Measurements from ENCODE around the gene WIPI1. TPM values are rescaled to one million over a fixed set of nuclear protein-coding genes. Genes with fewer than 3 reads are reported as not detected.

WIPI1 gene
- total and polyA plus RNA-seq, 2 of the 13 experiments (the other 11 are each of a cell fraction or from before 2014, with no cell fraction given), result 29.4 to 141 TPM

GRCh38 chr17:68456339-68457167 lies 743 bp downstream of the WIPI1 start (continued):
- 0 out of 2 replicates have a peak, but pooled peaks have one; percentile 16 for TF ChIP-seq ZNF468 (CRISPR knock-in tag; IDR thresholded peaks at IDR 0.05)
- TF ChIP-seq KDM5B (CRISPR knock-in tag; IDR thresholded peaks at IDR 0.05; ENCODE audit: borderline replicate concordance), result peak; percentile 31; the same call in 1 of the 2 replicates
- no peak for TF ChIP-seq SP1 (IDR thresholded peaks at IDR 0.05)
- TF ChIP-seq SP1 (CRISPR knock-in tag; IDR thresholded peaks at IDR 0.05), result no peak
- TF ChIP-seq, protein P1, sequence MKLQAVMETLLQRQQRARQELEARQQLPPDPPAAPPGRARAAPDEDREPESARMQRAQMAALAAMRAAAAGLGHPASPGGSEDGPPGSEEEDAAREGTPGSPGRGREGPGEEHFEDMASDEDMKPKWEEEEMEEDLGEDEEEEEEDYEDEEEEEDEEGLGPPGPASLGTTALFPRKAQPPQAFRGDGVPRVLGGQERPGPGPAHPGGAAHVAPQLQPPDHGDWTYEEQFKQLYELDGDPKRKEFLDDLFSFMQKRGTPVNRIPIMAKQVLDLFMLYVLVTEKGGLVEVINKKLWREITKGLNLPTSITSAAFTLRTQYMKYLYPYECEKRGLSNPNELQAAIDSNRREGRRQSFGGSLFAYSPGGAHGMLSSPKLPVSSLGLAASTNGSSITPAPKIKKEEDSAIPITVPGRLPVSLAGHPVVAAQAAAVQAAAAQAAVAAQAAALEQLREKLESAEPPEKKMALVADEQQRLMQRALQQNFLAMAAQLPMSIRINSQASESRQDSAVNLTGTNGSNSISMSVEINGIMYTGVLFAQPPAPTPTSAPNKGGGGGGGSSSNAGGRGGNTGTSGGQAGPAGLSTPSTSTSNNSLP (IDR thresholded peaks at IDR 0.05; ENCODE audit: low read depth, low read length), result 0 out of 2 replicates have a peak, but pooled peaks have one; percentile 25
- TF ChIP-seq CBX1 (IDR thresholded peaks at IDR 0.05; ENCODE audit: low read depth), result peak; percentile 35
- 0 out of 2 replicates have a peak, but pooled peaks have one; percentile 39 for TF ChIP-seq HNRNPL (IDR thresholded peaks at IDR 0.05; ENCODE audit: low read depth, low read length)
- TF ChIP-seq ZBTB8A (CRISPR knock-in tag; IDR thresholded peaks at IDR 0.05; ENCODE audit: borderline replicate concordance, low read depth), result no peak
- TF ChIP-seq TP53 (CRISPR knock-in tag; conservative IDR thresholded peaks at IDR 0.05), result 0 out of 2 replicates have a peak, but pooled peaks have one; percentile 47
- peak; percentile 56 for TF ChIP-seq IKZF4 (CRISPR knock-in tag; IDR thresholded peaks at IDR 0.05; ENCODE audit: borderline replicate concordance, low read depth, not compliant biosample characterization)
- peak; percentile 46 for TF ChIP-seq RCOR2 (CRISPR knock-in tag; IDR thresholded peaks at IDR 0.05)
- TF ChIP-seq, protein P2, sequence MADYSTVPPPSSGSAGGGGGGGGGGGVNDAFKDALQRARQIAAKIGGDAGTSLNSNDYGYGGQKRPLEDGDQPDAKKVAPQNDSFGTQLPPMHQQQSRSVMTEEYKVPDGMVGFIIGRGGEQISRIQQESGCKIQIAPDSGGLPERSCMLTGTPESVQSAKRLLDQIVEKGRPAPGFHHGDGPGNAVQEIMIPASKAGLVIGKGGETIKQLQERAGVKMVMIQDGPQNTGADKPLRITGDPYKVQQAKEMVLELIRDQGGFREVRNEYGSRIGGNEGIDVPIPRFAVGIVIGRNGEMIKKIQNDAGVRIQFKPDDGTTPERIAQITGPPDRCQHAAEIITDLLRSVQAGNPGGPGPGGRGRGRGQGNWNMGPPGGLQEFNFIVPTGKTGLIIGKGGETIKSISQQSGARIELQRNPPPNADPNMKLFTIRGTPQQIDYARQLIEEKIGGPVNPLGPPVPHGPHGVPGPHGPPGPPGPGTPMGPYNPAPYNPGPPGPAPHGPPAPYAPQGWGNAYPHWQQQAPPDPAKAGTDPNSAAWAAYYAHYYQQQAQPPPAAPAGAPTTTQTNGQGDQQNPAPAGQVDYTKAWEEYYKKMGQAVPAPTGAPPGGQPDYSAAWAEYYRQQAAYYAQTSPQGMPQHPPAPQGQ (CRISPR knock-in tag; IDR thresholded peaks at IDR 0.05; ENCODE audit: borderline replicate concordance), result no peak
- TF ChIP-seq ZNF337 (CRISPR knock-in tag; IDR thresholded peaks at IDR 0.05; ENCODE audit: borderline replicate concordance, low read depth), result peak; percentile 45; the same call in 1 of the 2 replicates
- TF ChIP-seq, protein P3, sequence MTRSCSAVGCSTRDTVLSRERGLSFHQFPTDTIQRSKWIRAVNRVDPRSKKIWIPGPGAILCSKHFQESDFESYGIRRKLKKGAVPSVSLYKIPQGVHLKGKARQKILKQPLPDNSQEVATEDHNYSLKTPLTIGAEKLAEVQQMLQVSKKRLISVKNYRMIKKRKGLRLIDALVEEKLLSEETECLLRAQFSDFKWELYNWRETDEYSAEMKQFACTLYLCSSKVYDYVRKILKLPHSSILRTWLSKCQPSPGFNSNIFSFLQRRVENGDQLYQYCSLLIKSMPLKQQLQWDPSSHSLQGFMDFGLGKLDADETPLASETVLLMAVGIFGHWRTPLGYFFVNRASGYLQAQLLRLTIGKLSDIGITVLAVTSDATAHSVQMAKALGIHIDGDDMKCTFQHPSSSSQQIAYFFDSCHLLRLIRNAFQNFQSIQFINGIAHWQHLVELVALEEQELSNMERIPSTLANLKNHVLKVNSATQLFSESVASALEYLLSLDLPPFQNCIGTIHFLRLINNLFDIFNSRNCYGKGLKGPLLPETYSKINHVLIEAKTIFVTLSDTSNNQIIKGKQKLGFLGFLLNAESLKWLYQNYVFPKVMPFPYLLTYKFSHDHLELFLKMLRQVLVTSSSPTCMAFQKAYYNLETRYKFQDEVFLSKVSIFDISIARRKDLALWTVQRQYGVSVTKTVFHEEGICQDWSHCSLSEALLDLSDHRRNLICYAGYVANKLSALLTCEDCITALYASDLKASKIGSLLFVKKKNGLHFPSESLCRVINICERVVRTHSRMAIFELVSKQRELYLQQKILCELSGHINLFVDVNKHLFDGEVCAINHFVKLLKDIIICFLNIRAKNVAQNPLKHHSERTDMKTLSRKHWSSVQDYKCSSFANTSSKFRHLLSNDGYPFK (CRISPR knock-in tag; IDR thresholded peaks at IDR 0.05; ENCODE audit: borderline replicate concordance), result peak; percentile 79
- 0 out of 2 replicates have a peak, but pooled peaks have one; percentile 39 for TF ChIP-seq ELF1 (CRISPR knock-in tag; IDR thresholded peaks at IDR 0.05)
- TF ChIP-seq, protein P4, sequence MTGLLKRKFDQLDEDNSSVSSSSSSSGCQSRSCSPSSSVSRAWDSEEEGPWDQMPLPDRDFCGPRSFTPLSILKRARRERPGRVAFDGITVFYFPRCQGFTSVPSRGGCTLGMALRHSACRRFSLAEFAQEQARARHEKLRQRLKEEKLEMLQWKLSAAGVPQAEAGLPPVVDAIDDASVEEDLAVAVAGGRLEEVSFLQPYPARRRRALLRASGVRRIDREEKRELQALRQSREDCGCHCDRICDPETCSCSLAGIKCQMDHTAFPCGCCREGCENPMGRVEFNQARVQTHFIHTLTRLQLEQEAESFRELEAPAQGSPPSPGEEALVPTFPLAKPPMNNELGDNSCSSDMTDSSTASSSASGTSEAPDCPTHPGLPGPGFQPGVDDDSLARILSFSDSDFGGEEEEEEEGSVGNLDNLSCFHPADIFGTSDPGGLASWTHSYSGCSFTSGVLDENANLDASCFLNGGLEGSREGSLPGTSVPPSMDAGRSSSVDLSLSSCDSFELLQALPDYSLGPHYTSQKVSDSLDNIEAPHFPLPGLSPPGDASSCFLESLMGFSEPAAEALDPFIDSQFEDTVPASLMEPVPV (CRISPR knock-in tag; IDR thresholded peaks at IDR 0.05), result no peak
- TF ChIP-seq HOXD1 (CRISPR knock-in tag; IDR thresholded peaks at IDR 0.05), result no peak
- TF ChIP-seq ZKSCAN1 (IDR thresholded peaks at IDR 0.05; ENCODE audit: low read length), result no peak
- no peak for TF ChIP-seq NKX3-1 (CRISPR knock-in tag; IDR thresholded peaks at IDR 0.05)
- TF ChIP-seq, protein P5, sequence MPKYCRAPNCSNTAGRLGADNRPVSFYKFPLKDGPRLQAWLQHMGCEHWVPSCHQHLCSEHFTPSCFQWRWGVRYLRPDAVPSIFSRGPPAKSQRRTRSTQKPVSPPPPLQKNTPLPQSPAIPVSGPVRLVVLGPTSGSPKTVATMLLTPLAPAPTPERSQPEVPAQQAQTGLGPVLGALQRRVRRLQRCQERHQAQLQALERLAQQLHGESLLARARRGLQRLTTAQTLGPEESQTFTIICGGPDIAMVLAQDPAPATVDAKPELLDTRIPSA (CRISPR knock-in tag; IDR thresholded peaks at IDR 0.05; ENCODE audit: borderline replicate concordance), result no peak

All from HepG2 (cell line).